ENCODE results near the gene CLEC18C.
"Not testable (repeated sequence)": the region's sequence is repeated elsewhere in the genome, so short reads cannot be mapped to it uniquely, and the experiment has no call there.

The CLEC18C gene

GRCh38 chr16:70173212-70173837 is at the start of gene CLEC18C:
CLEC18C (plus strand) TSS chr16:70173787; CDS start chr16:70174279, 492 bp downstream.
- DNase-seq (ENCODE audit: low read depth, low spot score) = not testable (repeated sequence)

DNA sequence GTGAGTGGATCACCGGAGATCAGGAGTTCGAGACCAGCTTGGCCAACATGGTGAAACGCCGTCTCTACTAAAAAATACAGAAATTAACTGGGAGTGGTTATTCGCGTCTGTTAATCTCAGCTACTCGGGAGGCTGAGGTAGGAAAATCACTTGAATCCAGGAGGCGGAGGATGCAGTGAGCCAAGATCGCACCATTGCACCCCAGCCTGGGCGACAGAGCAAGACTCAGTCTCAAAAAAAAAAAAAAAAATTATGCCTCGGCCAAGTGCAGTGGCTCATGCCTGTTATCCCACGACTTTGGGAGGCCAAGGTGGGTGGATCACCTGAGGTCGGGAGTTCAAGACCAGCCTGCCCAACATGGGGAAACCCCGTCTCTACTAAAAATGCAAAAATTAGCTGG is 49.8 kb upstream of the CLEC18C start:
- not testable (repeated sequence) for DNase-seq (ENCODE audit: low read depth, low spot score)

DNA sequence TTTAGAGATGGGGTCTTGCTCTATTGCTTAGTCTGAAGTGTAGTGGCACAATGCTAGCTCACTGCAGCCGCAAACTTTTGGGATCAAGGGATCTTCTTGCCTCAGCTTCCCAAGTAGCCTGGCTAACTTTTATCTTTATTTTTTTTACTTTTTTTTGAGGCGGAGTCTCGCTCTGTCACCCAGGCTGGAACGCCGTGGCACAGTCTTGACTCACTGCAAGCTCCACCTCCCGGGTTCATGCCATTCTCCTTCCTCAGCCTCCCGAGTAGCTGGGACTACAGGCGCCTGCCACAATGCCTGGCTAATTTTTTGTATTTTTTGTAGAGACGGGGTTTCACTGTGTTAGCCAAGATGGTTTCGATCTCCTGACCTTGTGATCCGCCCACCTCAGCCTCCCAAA is 47.4 kb upstream of the CLEC18C start:
- not testable (repeated sequence) for DNase-seq (ENCODE audit: low read depth, low spot score)

- DNase-seq (ENCODE audit: low read depth, low spot score) = not testable (repeated sequence)
Observed at GRCh38 chr16:70127706-70128105, 45.9 kb upstream of the CLEC18C start.

DNA sequence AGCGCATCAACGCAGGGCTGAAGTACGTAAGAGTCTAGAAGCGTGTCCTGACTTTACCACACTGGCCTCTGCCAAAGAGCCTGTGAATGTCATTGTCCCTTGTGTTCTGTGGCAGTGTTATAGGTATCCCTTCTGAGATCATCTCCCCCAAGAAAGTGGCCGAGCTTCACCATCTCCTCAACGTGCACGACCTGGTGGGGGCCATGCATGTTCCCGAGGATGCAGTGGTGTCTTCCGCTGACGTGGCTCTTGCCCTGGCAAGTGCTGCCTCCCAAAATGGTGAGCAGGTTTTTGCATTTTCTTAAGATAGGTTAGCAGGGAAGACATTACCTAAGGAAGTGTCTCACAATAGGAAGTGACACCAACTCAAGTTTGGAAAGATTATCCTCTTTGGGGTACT is 44.7 kb upstream of the CLEC18C start:
- not testable (repeated sequence) for DNase-seq (ENCODE audit: low read depth, low spot score)

DNA sequence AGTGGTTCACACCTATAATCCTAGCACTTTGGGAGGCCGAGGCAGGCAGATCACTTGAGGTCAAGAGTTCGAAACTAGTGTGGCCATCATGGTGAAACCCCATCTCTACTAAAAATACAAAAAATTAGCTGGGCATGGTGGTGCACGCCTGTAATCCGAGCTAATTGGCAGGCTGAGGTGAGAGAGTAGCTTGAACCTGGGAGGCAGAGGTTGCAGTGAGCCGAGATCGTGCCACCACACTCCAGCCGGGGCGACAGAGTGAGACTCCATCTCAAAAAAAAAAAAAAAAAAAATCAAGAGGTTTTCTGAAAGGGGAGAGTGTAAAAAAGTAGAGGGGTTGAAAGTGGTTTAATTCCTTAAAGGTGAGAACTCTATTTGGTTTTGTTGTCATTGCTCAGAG is 37.8 kb upstream of the CLEC18C start:
- DNase-seq (ENCODE audit: low read depth, low spot score) = not testable (repeated sequence)

DNA sequence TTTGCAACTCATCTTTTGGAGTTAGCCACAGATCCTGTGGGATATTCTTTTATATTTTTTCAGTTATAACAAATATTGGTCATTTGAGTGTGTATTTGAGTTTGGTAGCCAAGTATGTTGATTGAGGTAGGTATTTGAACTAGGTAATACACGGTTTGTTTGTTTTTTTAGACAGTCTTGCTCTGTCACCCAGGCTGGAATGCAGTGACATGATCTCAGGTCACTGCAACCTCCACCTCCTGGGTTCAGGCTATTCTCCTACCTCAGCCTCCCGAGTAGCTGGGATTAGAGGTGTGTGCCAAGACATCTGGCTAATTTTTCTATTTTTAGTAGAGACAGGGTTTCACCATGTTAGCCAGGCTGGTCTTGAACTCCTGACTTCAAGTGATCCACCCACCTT is 37.0 kb upstream of the CLEC18C start:
- DNase-seq (ENCODE audit: low read depth, low spot score) = not testable (repeated sequence)

- DNase-seq (ENCODE audit: low read depth, low spot score) = not testable (repeated sequence)
Observed at GRCh38 chr16:70142739-70143138, 30.8 kb upstream of the CLEC18C start.

DNA sequence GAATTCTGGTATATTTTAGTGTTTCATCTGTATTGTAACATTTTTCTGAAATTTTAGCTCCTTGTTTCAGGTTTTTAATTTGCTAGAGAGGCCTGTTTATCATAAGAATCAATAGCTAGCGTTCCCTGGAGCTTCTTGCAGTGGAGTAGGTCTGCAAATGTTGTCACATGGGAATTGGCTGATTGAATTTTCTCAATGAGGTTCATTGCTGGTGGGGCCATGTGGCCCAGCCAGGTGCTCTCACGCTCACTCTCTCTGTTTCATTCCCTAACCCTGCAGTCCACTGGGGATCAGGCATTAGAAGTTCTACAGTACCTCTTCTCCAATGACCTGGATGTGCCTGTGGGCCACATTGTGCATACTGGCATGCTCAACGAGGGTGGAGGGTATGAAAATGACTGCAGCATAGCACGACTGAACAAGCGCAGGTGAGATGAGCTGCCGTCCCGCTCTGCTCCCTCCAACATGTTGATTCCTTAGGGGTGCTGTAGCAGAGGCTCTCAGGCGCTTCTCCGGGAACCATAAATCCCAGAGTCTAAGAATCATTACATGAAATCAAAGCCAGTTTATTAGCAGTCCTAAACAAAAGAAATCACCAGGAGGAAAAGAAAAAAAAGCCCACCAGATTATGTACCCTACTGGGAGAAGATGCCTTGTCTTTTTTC is 30.2 kb upstream of the CLEC18C start:
- not testable (repeated sequence) for DNase-seq (ENCODE audit: low read depth, low spot score)

- not testable (repeated sequence) for DNase-seq (ENCODE audit: low read depth, low spot score)
Observed at GRCh38 chr16:70147853-70148252, 25.7 kb upstream of the CLEC18C start.

DNA sequence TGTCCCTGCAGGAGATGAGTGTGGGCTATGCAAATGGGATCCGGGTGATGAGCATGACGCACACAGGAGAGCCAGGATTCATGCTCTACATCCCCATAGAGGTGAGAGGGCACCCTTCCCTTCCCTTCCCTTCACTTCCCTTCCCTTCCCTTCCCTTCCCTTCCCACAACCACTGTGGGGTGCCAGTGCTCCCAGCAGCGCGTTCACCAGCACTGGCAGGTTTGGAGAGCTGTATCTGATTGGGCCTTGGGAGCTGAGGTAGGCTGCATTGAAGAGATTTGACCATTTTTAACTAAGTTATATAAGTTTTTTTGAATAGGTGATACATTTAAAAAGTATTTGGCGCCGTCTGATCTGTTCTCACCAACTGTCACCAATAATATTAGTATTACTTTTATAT is 25.1 kb upstream of the CLEC18C start:
- not testable (repeated sequence) for DNase-seq (ENCODE audit: low read depth, low spot score)

DNA sequence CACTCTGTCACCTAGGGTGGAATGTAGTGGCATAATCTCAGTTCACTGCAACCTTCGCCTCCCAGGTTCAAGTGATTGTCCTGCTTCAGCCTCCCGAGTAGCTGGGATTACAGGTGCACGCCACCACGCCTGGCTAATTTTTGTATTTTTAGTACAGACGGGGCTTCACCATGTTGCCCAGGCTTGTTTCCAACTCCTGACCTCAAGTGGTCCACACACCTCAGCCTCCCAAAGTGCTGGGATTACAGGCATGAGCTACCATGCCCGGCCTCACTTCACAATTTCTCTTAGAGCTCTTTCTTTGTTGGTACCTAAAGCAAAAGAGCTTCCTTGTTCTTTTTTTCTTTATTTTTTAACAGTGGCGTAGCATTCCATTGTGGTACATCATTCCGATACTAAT is 24.3 kb upstream of the CLEC18C start:
- not testable (repeated sequence) for DNase-seq (ENCODE audit: low read depth, low spot score)

GRCh38 chr16:70151391-70151790 is 22.2 kb upstream of the CLEC18C start:
- no peak for DNase-seq (ENCODE audit: low read depth, low spot score)

DNA sequence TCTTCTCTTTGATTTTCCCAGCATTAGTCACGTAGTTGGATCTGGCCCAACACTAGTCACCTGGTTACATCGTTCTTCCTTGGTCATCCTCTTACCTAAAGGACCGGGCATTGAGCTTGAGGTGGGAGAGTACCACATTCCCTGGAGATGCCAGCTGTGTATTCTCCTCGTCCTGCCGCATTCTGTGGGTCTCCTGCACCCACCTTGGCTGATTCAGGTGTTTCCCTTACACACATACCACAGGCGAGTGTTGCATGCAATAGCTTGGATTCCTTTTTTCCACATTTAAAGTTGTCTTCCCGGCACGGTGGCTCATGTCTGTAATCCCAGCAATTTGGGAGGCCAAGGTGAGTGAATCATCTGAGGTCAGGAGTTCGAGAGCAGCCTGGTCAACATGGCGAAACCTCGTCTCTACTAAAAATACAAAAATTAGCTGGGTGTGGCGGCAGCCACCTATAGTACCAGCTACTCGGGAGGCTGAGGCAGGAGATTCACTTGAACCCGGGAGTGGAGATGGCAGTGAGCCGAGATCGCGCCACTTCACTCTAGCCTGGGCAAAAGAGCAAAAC is 21.6 kb upstream of the CLEC18C start:
- DNase-seq (ENCODE audit: low read depth, low spot score) = no peak

- no peak for DNase-seq (ENCODE audit: low read depth, low spot score)
Observed at GRCh38 chr16:70152578-70153302, 20.8 kb upstream of the CLEC18C start.

DNA sequence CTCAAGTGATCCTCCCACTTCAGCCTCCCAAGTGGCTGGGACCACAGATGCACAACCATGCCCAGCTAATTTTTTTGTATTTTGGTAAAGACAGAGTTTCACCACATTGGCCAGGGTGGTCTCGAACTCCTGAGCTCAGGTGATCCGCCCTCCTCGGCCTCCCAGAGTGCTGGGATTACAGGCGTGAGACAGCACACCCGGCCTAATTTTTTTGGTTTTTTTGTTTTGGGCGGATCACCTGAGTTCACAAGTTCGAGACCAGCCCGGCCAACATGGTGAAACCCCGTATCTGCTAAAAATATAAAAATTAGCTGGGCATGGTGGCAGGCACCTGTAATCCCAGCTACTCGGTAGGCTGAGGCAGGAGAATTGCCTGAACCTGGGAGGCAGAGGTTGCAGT is 18.9 kb upstream of the CLEC18C start:
- DNase-seq (ENCODE audit: low read depth, low spot score) = not testable (repeated sequence)

- DNase-seq (ENCODE audit: low read depth, low spot score) = no peak
Observed at GRCh38 chr16:70156207-70156978, 17.2 kb upstream of the CLEC18C start.

- no peak for DNase-seq (ENCODE audit: low read depth, low spot score)
Observed at GRCh38 chr16:70157105-70157476, 16.5 kb upstream of the CLEC18C start.

DNA sequence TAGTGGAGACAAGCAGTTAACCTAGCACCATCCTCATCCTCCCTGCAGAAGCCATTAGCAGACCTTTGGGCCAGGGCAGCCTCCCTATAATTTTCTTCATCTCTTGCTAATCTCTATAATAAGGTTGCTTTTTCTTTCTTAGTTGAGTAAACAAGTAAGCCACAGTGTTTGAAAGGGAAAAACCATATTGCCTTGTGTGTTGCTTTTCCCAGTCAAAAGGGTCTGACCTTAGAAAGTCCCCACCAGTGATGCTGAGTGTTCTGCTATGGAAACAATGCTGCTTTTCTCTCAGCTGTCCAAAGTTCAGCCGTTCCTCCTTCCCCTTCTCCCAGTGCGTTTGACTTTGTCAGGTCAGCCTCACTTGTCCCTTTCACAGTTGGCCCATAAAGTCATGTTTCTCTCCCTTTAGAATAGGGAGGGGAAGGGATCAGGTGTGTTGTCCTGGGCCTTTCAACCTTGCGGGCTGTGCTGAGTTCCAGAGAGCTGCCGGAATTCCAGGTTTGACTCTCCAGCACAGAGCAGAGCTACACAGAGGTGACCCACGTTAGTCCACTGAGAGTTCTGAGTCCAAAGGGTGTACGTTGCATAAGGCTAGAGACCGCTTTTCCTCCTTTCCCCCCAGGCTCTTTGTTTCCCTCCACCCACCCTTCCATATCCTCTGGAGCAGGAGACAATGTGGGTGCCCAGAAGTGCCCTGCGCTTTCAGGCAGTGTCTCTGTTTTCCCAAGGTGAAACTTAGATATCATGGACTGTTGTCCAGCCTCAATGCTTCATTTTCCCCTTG is 15.9 kb upstream of the CLEC18C start:
- no peak for DNase-seq (ENCODE audit: low read depth, low spot score)

DNA sequence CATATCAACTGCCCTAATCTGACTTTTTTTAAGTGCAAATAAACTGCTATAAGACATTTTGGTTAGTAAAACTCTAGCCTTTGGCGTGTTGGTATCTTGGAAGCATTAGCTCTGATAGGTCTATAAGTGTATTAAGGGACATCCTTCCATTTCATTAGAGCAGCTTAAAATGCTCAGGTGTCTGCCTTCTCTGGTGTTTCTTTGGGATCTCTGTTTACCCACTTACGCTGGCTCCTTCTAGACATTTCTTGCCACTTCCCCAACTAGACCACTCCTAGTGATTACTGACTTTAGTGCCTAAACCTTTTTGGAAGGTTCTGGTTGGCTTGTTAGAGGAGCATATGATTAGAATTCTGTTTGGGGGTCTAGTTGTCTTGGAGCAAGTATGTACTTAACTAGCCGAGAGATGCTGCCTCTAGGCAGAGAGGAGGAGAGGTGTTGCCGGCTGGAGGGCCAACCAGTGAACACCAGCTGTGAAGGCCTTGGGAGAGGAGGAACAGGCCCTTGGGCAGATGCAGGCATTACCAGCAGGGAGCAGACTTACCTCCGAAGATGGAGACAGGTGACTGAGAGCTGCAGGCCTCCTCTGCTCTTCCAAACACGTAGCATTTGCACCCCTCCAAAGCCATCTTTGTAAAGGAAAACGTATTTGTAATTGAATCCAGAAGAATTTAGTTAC is 15.2 kb upstream of the CLEC18C start:
- no peak for DNase-seq (ENCODE audit: low read depth, low spot score)

Data from activated naive CD8-positive, alpha-beta T cell treated with anti-CD3 and anti-CD28 coated beads, Interleukin-2, amount 50 U/mL, for 16 hours (primary cell).